ENCODE data around the gene EHD3. TPM values are rescaled to one million over a fixed set of nuclear protein-coding genes. Genes with fewer than 3 reads are reported as not detected.

The EHD3 gene
- total and polyA plus RNA-seq, 10 donors = 4.6 to 27.2 (median 14.2) TPM

DNA sequence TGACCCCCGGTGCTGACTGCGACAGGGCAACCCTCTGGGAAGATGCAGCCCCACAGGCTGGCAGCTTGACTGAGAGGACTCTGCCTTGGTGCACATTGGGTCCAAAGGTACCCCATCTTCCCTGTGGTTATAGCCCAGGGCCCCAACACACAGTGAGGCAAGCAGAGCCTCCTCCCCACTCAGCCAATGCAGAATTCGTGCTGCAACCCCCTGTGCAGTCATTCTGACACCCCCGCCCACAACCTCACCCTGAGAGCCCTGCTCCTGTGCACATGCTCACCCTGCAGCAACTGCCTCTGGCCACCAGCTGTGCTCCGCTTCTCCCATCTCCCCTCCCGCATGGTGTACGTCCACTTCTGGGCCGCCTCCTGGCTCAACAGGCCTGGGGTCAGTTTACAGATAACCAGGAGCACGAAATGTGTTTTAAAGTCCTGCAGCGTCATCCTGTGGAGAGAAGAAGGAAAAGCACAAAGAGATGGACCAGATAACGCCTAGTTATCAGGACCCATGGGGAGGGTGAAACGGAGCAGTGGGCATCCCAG is 41.0 kb upstream of the EHD3 start:
- Histone ChIP-seq H3K4me1 (no peaks in the 10 kb centered on the region), H3K9me3 (no peaks in the 10 kb centered on the region), H3K27ac (no peak overlapping the region), H3K36me3 (peaks cover 0 to 22% (median 0%) of the 10 kb centered on the region in 6 donors), H3K4me3 (no peak overlapping the region), H3K27me3 (replicated peaks in 1 of 7) (no peaks in the 10 kb centered on the region)
- 88 to 95% (median 93%) methylated on average over 12 of the region's 12 CpGs for WGBS, 5 donors
- intact Hi-C loops (cut with DNase I; ENCODE audit: low total_unique reads) = no loop called here
- DNase-seq = no peak
- TF ChIP-seq, protein P1, sequence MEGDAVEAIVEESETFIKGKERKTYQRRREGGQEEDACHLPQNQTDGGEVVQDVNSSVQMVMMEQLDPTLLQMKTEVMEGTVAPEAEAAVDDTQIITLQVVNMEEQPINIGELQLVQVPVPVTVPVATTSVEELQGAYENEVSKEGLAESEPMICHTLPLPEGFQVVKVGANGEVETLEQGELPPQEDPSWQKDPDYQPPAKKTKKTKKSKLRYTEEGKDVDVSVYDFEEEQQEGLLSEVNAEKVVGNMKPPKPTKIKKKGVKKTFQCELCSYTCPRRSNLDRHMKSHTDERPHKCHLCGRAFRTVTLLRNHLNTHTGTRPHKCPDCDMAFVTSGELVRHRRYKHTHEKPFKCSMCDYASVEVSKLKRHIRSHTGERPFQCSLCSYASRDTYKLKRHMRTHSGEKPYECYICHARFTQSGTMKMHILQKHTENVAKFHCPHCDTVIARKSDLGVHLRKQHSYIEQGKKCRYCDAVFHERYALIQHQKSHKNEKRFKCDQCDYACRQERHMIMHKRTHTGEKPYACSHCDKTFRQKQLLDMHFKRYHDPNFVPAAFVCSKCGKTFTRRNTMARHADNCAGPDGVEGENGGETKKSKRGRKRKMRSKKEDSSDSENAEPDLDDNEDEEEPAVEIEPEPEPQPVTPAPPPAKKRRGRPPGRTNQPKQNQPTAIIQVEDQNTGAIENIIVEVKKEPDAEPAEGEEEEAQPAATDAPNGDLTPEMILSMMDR (IDR thresholded peaks at IDR 0.05 in 8 of 11, conservative IDR thresholded peaks at IDR 0.05 in 3 of 11) = no peak
- no peak for TF ChIP-seq POLR2AphosphoS5 (IDR thresholded peaks at IDR 0.05)
- no peak for TF ChIP-seq POLR2A (IDR thresholded peaks at IDR 0.05)

- no peak for TF ChIP-seq POLR2AphosphoS5 (IDR thresholded peaks at IDR 0.05)
- Histone ChIP-seq H3K9me3 (no peaks in the 10 kb centered on the region), H3K36me3 (peaks cover 0 to 22% (median 0%) of the 10 kb centered on the region in 6 donors), H3K27me3 (replicated peaks in 1 of 7) (no peaks in the 10 kb centered on the region), H3K4me1 (no peaks in the 10 kb centered on the region), H3K4me3 (no peak overlapping the region), H3K27ac (no peak overlapping the region)
- 77 to 93% (median 85%) methylated on average over 4 of the region's 4 CpGs for WGBS, 5 donors
- intact Hi-C loops (cut with DNase I; ENCODE audit: low total_unique reads) = no loop called here
- no peak for DNase-seq
Observed at GRCh38 chr2:31193806-31194205, 40.1 kb upstream of the EHD3 start.

GRCh38 chr2:31196622-31197021 is 37.3 kb upstream of the EHD3 start:
- Histone ChIP-seq H3K36me3 (peaks cover 0 to 15% (median 0%) of the 10 kb centered on the region in 6 donors), H3K4me1 (no peaks in the 10 kb centered on the region), H3K4me3 (no peak overlapping the region), H3K9me3 (no peaks in the 10 kb centered on the region), H3K27me3 (replicated peaks in 1 of 7) (no peaks in the 10 kb centered on the region), H3K27ac (no peak overlapping the region)
- DNase-seq = no peak
- no peak for TF ChIP-seq POLR2AphosphoS5 (IDR thresholded peaks at IDR 0.05)
- TF ChIP-seq POLR2A (IDR thresholded peaks at IDR 0.05) = no peak
- TF ChIP-seq, protein P1 (IDR thresholded peaks at IDR 0.05 in 8 of 11, conservative IDR thresholded peaks at IDR 0.05 in 3 of 11) = no peak
- 80 to 96% (median 95%) methylated on average over 2 of the region's 2 CpGs for WGBS, 5 donors
- intact Hi-C loops (cut with DNase I; ENCODE audit: low total_unique reads) = no loop called here

GRCh38 chr2:31197166-31197565 is 36.8 kb upstream of the EHD3 start:
- Histone ChIP-seq H3K36me3 (peaks cover 0 to 9% (median 0%) of the 10 kb centered on the region in 6 donors), H3K4me3 (no peak overlapping the region), H3K27ac (no peak overlapping the region), H3K4me1 (no peaks in the 10 kb centered on the region), H3K27me3 (replicated peaks in 1 of 7) (no peaks in the 10 kb centered on the region), H3K9me3 (no peaks in the 10 kb centered on the region)
- TF ChIP-seq, protein P1 (IDR thresholded peaks at IDR 0.05 in 8 of 11, conservative IDR thresholded peaks at IDR 0.05 in 3 of 11) = no peak
- TF ChIP-seq POLR2AphosphoS5 (IDR thresholded peaks at IDR 0.05) = no peak
- no peak for TF ChIP-seq POLR2A (IDR thresholded peaks at IDR 0.05)
- intact Hi-C loops (cut with DNase I; ENCODE audit: low total_unique reads) = no loop called here
- DNase-seq = no peak
- 92 to 98% (median 96%) methylated on average over 4 of the region's 4 CpGs for WGBS, 5 donors

Measured in spleen (tissue), 11 donors.